IMR-90 (cell line): Measurements from ENCODE around the gene CELA3B. TPM values are rescaled to one million over a fixed set of nuclear protein-coding genes. Genes with fewer than 3 reads are reported as not detected.

Experiments
- ATAC-seq: fragments of 200-7000 bp; cut with Tn5 transposase; 2 replicates; pipeline ENCODE4 v1.9.1; 2020; ENCODE audit warnings: low read depth, mild to moderate bottlenecking, moderate library complexity
- BruUV-seq: library from RNA; stranded (reverse); fragments of 400-500 nt; replicated peaks from 2 replicates; lab custom pipeline; 2021; lab: Mats Ljungman, UMichigan
- CTCF ChIA-PET: fragments of 300-600 bp; formaldehyde crosslinking; extraction: SDS; loops from one replicate; lab custom pipeline; 2021; ENCODE audit warnings: antibody characterized with exemption; lab: Yijun Ruan, JAX
- POLR2A ChIA-PET: fragments of 300-600 bp; sonication (Branson Sonifier 250); formaldehyde crosslinking; loops from one replicate; lab custom pipeline; 2022; ENCODE audit warnings: antibody characterized with exemption; ENCODE audit not compliant: unreplicated experiment; lab: Charles Lee
- DNase-seq: peaks from one replicate; pipeline ENCODE4 v3.0.0; 2013
- H2AFZ ChIP-seq: replicated peaks from 2 replicates; pipeline ENCODE3; 2013; ENCODE audit warnings: low read length, mild to moderate bottlenecking; ENCODE audit not compliant: poor library complexity
- H2AK5ac ChIP-seq: 2 replicates; pipeline ENCODE4 v1.6.1; 2013; ENCODE audit warnings: low read depth, low read length, inconsistent platforms
- H2AK9ac ChIP-seq: replicated peaks from 2 replicates; pipeline ENCODE3; 2013; ENCODE audit warnings: mild to moderate bottlenecking, low read depth, low read length, moderate library complexity; ENCODE audit not compliant: poor library complexity
- H2BK120ac ChIP-seq: 2 replicates; pipeline ENCODE4 v1.6.1; 2013; ENCODE audit warnings: low read depth, low read length, inconsistent platforms
- H2BK15ac ChIP-seq: 3 replicates; pipeline ENCODE4 v1.6.1; 2013; ENCODE audit warnings: low read depth, low read length, inconsistent platforms
- H2BK20ac ChIP-seq: 2 replicates; pipeline ENCODE4 v1.6.1; 2013; ENCODE audit warnings: low read depth, mild to moderate bottlenecking, inconsistent platforms, low read length, moderate library complexity
- H2BK5ac ChIP-seq: 2 replicates; pipeline ENCODE4 v1.6.1; 2013; ENCODE audit warnings: mild to moderate bottlenecking, low read depth, low read length, inconsistent platforms; ENCODE audit not compliant: poor library complexity, severe bottlenecking
- H3K14ac ChIP-seq: replicated peaks from 2 replicates; pipeline ENCODE4 v1.6.1; 2013; ENCODE audit warnings: low read depth, low read length, inconsistent platforms
- H3K18ac ChIP-seq: 2 replicates; pipeline ENCODE4 v1.6.1; 2013; ENCODE audit warnings: low read depth, low read length, control low read depth
- H3K23ac ChIP-seq: 2 replicates; pipeline ENCODE4 v1.6.1; 2013; ENCODE audit warnings: low read depth, low read length, inconsistent platforms
- H3K27ac ChIP-seq: 2 replicates; pipeline ENCODE4 v1.5.1; 2013; ENCODE audit warnings: mild to moderate bottlenecking, control low read depth, low read length; ENCODE audit not compliant: insufficient read depth
- H3K27me3 ChIP-seq: 2 replicates; pipeline ENCODE4 v1.6.1; 2013; ENCODE audit warnings: low read length; ENCODE audit not compliant: control insufficient read depth, insufficient read depth
- H3K36me3 ChIP-seq: 2 replicates; pipeline ENCODE4 v1.6.1; 2013; ENCODE audit warnings: low read length, mixed read lengths; ENCODE audit not compliant: control insufficient read depth, insufficient read depth
- H3K4ac ChIP-seq: 2 replicates; pipeline ENCODE4 v1.6.1; 2013; ENCODE audit warnings: low read depth, low read length, inconsistent platforms
- H3K4me1 ChIP-seq: 2 replicates; pipeline ENCODE4 v1.6.1; 2013; ENCODE audit warnings: low read length, mixed read lengths; ENCODE audit not compliant: control insufficient read depth, insufficient read depth
- H3K4me2 ChIP-seq: 2 replicates; pipeline ENCODE4 v1.6.1; 2013; ENCODE audit warnings: low read depth, mild to moderate bottlenecking, control low read depth, low read length, moderate library complexity
- H3K4me3 ChIP-seq: 2 replicates; pipeline ENCODE4 v1.5.1; 2013; ENCODE audit warnings: low read depth, mild to moderate bottlenecking, control low read depth, low read length, moderate library complexity; ENCODE audit not compliant: insufficient read depth
- H3K56ac ChIP-seq: 2 replicates; pipeline ENCODE4 v1.6.1; 2013; ENCODE audit warnings: low read length, inconsistent platforms; ENCODE audit not compliant: insufficient read depth; ENCODE audit errors: extremely low read depth
- H3K79me1 ChIP-seq, 2 experiments: 2 replicates each; pipeline ENCODE4 v1.6.1; 2013; ENCODE audit warnings: low read length in 2 of 2, inconsistent platforms in 1 of 2, low read depth in 1 of 2
- H3K9ac ChIP-seq: 2 replicates; pipeline ENCODE4 v1.6.1; 2013; ENCODE audit warnings: low read depth, low read length, control low read depth
- H3K9me1 ChIP-seq: 2 replicates; pipeline ENCODE4 v1.6.1; 2013; ENCODE audit warnings: low read length, inconsistent platforms; ENCODE audit not compliant: insufficient read depth
- H3K9me3 ChIP-seq: 2 replicates; pipeline ENCODE4 v1.6.1; 2013; ENCODE audit warnings: low read length; ENCODE audit not compliant: control insufficient read depth, insufficient read depth
- H4K20me1 ChIP-seq: 2 replicates; pipeline ENCODE4 v1.6.1; 2013; ENCODE audit warnings: low read length, inconsistent platforms; ENCODE audit not compliant: insufficient read depth
- H4K5ac ChIP-seq: 2 replicates; pipeline ENCODE4 v1.6.1; 2013; ENCODE audit warnings: mild to moderate bottlenecking, low read depth, low read length, control low read depth
- H4K8ac ChIP-seq, 2 experiments: 2 replicates each; pipeline ENCODE4 v1.6.1; 2013; ENCODE audit warnings: low read depth in 2 of 2, low read length in 2 of 2, control low read depth in 1 of 2, inconsistent platforms in 1 of 2
- H4K91ac ChIP-seq: 2 replicates; pipeline ENCODE4 v1.6.1; 2013; ENCODE audit warnings: low read depth, low read length, inconsistent platforms; ENCODE audit not compliant: insufficient read depth
- BHLHE40 ChIP-seq: fragments of 150-350 bp; IDR thresholded peaks from 2 replicates; pipeline ENCODE4 v1.6.1; 2016; ENCODE audit warnings: mild to moderate bottlenecking, low read depth, low read length
- CEBPB ChIP-seq: IDR thresholded peaks from 2 replicates; pipeline ENCODE4 v1.6.1; 2012; ENCODE audit warnings: low read depth, low read length, improper control_type of control experiment
- CHD1 ChIP-seq: IDR thresholded peaks from 2 replicates; pipeline ENCODE4 v1.6.1; 2012; ENCODE audit warnings: low read depth, low read length, improper control_type of control experiment
- FOS ChIP-seq: fragments of 150-350 bp; IDR thresholded peaks from 2 replicates; pipeline ENCODE4 v1.6.1; 2016; ENCODE audit warnings: low read depth, low read length
- MXI1 ChIP-seq: IDR thresholded peaks from 2 replicates; pipeline ENCODE4 v1.6.1; 2012; ENCODE audit warnings: low read depth, mild to moderate bottlenecking, low read length, moderate library complexity, borderline replicate concordance
- NFE2L2 ChIP-seq: fragments of 150-350 bp; IDR thresholded peaks from 2 replicates; pipeline ENCODE4 v1.6.1; 2016; ENCODE audit warnings: low read depth, mild to moderate bottlenecking, low read length
- POLR2A ChIP-seq: IDR thresholded peaks from 2 replicates; pipeline ENCODE4 v1.6.1; 2012; ENCODE audit warnings: mild to moderate bottlenecking, low read depth, low read length
- RAD21 ChIP-seq: IDR thresholded peaks from 2 replicates; pipeline ENCODE4 v1.6.1; 2012; ENCODE audit warnings: low read length, improper control_type of control experiment
- SMC3 ChIP-seq: fragments of 150-350 bp; IDR thresholded peaks from 2 replicates; pipeline ENCODE4 v1.6.1; 2016; ENCODE audit warnings: low read depth, mild to moderate bottlenecking, antibody characterized with exemption, low read length, moderate library complexity
- WGBS, 2 experiments: methylation state at CpG; one replicate each; pipeline versions ENCODE4 v1.1.5 to v1.1.7; 2013; ENCODE audit warnings: missing lambda C conversion rate in 2 of 2; ENCODE audit not compliant: insufficient read length in 1 of 2; ENCODE audit errors: extremely low coverage in 2 of 2; 5-methylcytosine and 5-hydroxymethylcytosine counted together
- dilution Hi-C: fragments of 300-500 bp; cut with HindIII; formaldehyde crosslinking; loops from one replicate; pipeline ENCODE4 v1.14.3; 2018; ENCODE audit warnings: low sequenced_read_pairs; ENCODE audit not compliant: unreplicated experiment
- in situ Hi-C: fragments of 300-500 bp; cut with MboI; formaldehyde crosslinking; loops from 3 replicates; pipeline ENCODE4 v1.14.3; 2019; ENCODE audit warnings: low sequenced_read_pairs, inconsistent platforms, mixed read lengths
- intact Hi-C: fragments of 100-400 bp; cut with micrococcal nuclease; formaldehyde crosslinking; loops from 2 replicates; pipeline ENCODE4 v1.10.0; 2022
- polyA plus RNA-seq, 3 experiments: library from polyadenylated mRNA; depleted of rRNA; stranded (reverse); fragments of >200 nt; gene quantifications; 2 replicates each; pipeline ENCODE4 v1.2.3, GENCODE V29; 2012; ENCODE audit warnings: low replicate concordance in 1 of 3
- total RNA-seq: library from RNA; depleted of rRNA; stranded (reverse); fragments of >200 nt; gene quantifications from 2 replicates; pipeline ENCODE4 v1.2.3, GENCODE V29; 2012

CELA3B gene
- total and polyA plus RNA-seq, 2 of the 4 experiments (the other 2 are of a cell fraction), result not detected

GRCh38 chr1:22018583-22019559 is 42.0 kb downstream of the CELA3B start (continued):
- TF ChIP-seq BHLHE40 (no peak), NFE2L2 (no peak), CHD1 (no peak), MXI1 (no peak)

GRCh38 chr1:22021061-22021460 is 44.2 kb downstream of the CELA3B start:
- BruUV-seq, result no TSS peak
- no peak overlapping the region for H3K23ac ChIP-seq
- H3K4me3 ChIP-seq, result no peak overlapping the region
- H3K9me3 ChIP-seq, result no peaks in the 10 kb centered on the region
- no peak overlapping the region for H3K4ac ChIP-seq
- H3K79me1 ChIP-seq, result peaks cover 0 to 18% of the 10 kb centered on the region in 2 experiments; a peak in 2 of 4 replicates
- no peak overlapping the region for H4K8ac ChIP-seq
- no peak for DNase-seq
- no peak overlapping the region for H2AK5ac ChIP-seq
- ChIA-PET POLR2A (no interaction called here), CTCF (no interaction called here)
- intact Hi-C loops (loop anchor here (10.0 kb wide), 1 partner anchor 394 kb away; no protein-coding TSS in a partner anchor), dilution Hi-C loops (no loop called here), in situ Hi-C loops (no loop called here)
- H3K4me2 ChIP-seq, result no peak overlapping the region
- no CpG with 5 or more reads among the region's 6 CpGs for WGBS, 2 experiments
- H4K20me1 ChIP-seq, result peaks cover 3% of the 10 kb centered on the region; the same call in 1 of the 2 replicates
- H2BK20ac ChIP-seq, result no peak overlapping the region
- no peaks in the 10 kb centered on the region for H3K27me3 ChIP-seq
- no peaks in the 10 kb centered on the region for H3K36me3 ChIP-seq
- no peak overlapping the region for H3K27ac ChIP-seq
- H3K9me1 ChIP-seq, result peaks cover 14% of the 10 kb centered on the region
- no peak overlapping the region for H2AK9ac ChIP-seq
- H2BK5ac ChIP-seq, result no peak overlapping the region
- no peak overlapping the region for H4K91ac ChIP-seq
- no peak overlapping the region for H2AFZ ChIP-seq
- peaks cover 4% of the 10 kb centered on the region for H3K4me1 ChIP-seq
- TF ChIP-seq MXI1 (no peak), SMC3 (no peak), RAD21 (no peak), FOS (no peak), CEBPB (no peak), POLR2A (no peak), NFE2L2 (no peak)
- H3K14ac ChIP-seq, result no peak overlapping the region
- ATAC-seq, result no peak
- no peak overlapping the region for H3K18ac ChIP-seq
- no peak overlapping the region for H2BK15ac ChIP-seq
- no peak overlapping the region for H2BK120ac ChIP-seq
- no peak overlapping the region for H3K9ac ChIP-seq
- H4K5ac ChIP-seq, result no peak overlapping the region
- H3K56ac ChIP-seq, result no peak overlapping the region
